Uterus (tissue), 2 donors: ENCODE data around the gene USP4.

Experiments used
- CTCF ChIP-seq, 4 experiments: fragments of 200-600 bp in 2 of 4; fragments of 450-650 bp in 2 of 4; sonication (generic) in 2 of 4; IDR thresholded peaks; one replicate each; pipeline ENCODE4 v1.5.1; 2016 to 2019; ENCODE audit warnings: antibody characterized with exemption in 4 of 4, mild to moderate bottlenecking in 2 of 4, moderate library complexity in 1 of 4
- POLR2A ChIP-seq, 2 donors: fragments of 450-650 bp; IDR thresholded peaks; one replicate each; pipeline ENCODE4 v1.6.1; 2016; ENCODE audit warnings: antibody characterized with exemption in 2 of 2, mild to moderate bottlenecking in 1 of 2, moderate library complexity in 1 of 2

GRCh38 chr3:49358884-49359225, 19.0 kb upstream of the USP4 start:
- TF ChIP-seq POLR2A (IDR thresholded peaks at IDR 0.05) (no peak), CTCF (IDR thresholded peaks at IDR 0.05) (no peak)
